Smooth muscle cell (in vitro differentiated cells): Measurements from ENCODE around the gene NIFK. TPM values are rescaled to one million over a fixed set of nuclear protein-coding genes. Genes with fewer than 3 reads are reported as not detected.

Experiments
- DNase-seq: peaks from one replicate; lab custom pipeline; 2025; ENCODE audit not compliant: unreplicated experiment; lab: John Stamatoyannopoulos, UW
- H2AFZ ChIP-seq: fragments of 200-600 bp; sonication (generic); 2 replicates; pipeline ENCODE4 v1.6.0; 2016; ENCODE audit warnings: antibody characterized with exemption, low read depth, mild to moderate bottlenecking
- H3F3A ChIP-seq: fragments of 200-600 bp; sonication (generic); 2 replicates; pipeline ENCODE4 v1.6.0; 2017; ENCODE audit warnings: antibody characterized with exemption, low read depth
- H3K27ac ChIP-seq: fragments of 200-600 bp; sonication (generic); 2 replicates; pipeline ENCODE4 v1.5.1; 2016; ENCODE audit warnings: low read depth, mild to moderate bottlenecking
- H3K27me3 ChIP-seq: fragments of 200-600 bp; sonication (generic); 2 replicates; pipeline ENCODE4 v1.6.1; 2016; ENCODE audit warnings: low read depth, mild to moderate bottlenecking
- H3K36me3 ChIP-seq: fragments of 200-600 bp; sonication (generic); 2 replicates; pipeline ENCODE4 v1.5.1; 2016; ENCODE audit warnings: low read depth
- H3K4me1 ChIP-seq: fragments of 200-600 bp; sonication (generic); 2 replicates; pipeline ENCODE4 v1.5.1; 2016; ENCODE audit warnings: low read depth
- H3K4me2 ChIP-seq: fragments of 200-600 bp; sonication (generic); 2 replicates; pipeline ENCODE4 v1.6.0; 2016; ENCODE audit warnings: mild to moderate bottlenecking
- H3K4me3 ChIP-seq: fragments of 200-600 bp; sonication (generic); 2 replicates; pipeline ENCODE4 v1.5.1; 2016; ENCODE audit warnings: mild to moderate bottlenecking
- H3K79me2 ChIP-seq: fragments of 200-600 bp; sonication (generic); 2 replicates; pipeline ENCODE4 v1.6.0; 2016; ENCODE audit warnings: low read depth, mild to moderate bottlenecking
- H3K9ac ChIP-seq: fragments of 200-600 bp; sonication (generic); 2 replicates; pipeline ENCODE4 v1.6.0; 2016; ENCODE audit warnings: low read depth
- H3K9me3 ChIP-seq: fragments of 200-600 bp; sonication (generic); replicated peaks from 2 replicates; pipeline ENCODE4 v1.5.1; 2016; ENCODE audit warnings: low read depth
- H4K20me1 ChIP-seq: fragments of 200-600 bp; sonication (generic); 2 replicates; pipeline ENCODE4 v1.6.0; 2016; ENCODE audit warnings: low read depth
- WGBS: methylation state at CpG from one replicate; pipeline ENCODE4 v1.1.7; 2016; ENCODE audit warnings: low lambda C conversion rate; 5-methylcytosine and 5-hydroxymethylcytosine counted together
- polyA plus RNA-seq: library from polyadenylated mRNA; unstranded; fragments of >200 nt; fragmentation: Nextera tagmentation; extraction: Ambion mirVana; gene quantifications from 2 replicates; pipeline ENCODE4 v1.2.1, GENCODE V29; 2016
- total RNA-seq: library from RNA; depleted of rRNA; stranded (reverse); fragments of >200 nt; gene quantifications from 2 replicates; pipeline ENCODE4 v1.2.3, GENCODE V29; 2014
- TF ChIP-seq, protein P1 (sequence below): fragments of 200-600 bp; sonication (generic); IDR thresholded peaks from 2 replicates; pipeline ENCODE4 v1.5.1; 2017; ENCODE audit warnings: borderline replicate concordance, mild to moderate bottlenecking, antibody characterized with exemption; ENCODE audit not compliant: insufficient read depth, poor library complexity, severe bottlenecking

Gene NIFK
- total and polyA plus RNA-seq, 2 experiments from 2014 or later = 43.6 to 92.5 TPM

DNA sequence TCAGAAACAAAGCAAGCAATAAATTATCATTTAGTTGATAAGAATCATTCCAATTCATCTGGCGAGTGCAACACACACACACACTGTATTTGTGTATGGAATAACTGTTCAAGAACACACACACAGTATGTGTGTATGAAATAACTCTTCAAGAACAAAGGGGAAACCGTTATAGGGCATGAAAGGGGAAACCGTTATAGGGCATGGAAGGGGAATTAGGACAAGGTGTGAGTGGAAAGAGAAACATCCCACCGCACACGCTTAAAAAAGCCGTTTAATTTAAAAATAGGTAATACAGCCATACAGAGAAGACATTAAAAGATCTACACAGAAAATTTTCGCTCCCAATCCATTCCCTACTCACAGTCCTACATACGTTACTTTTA lies 18.2 kb upstream of the NIFK start:
- WGBS = 6% methylated on average over 8 of the region's 8 CpGs
- H3K9ac ChIP-seq = peak overlapping the region; percentile 74
- H4K20me1 ChIP-seq = no peaks in the 10 kb centered on the region
- TF ChIP-seq, protein P1, sequence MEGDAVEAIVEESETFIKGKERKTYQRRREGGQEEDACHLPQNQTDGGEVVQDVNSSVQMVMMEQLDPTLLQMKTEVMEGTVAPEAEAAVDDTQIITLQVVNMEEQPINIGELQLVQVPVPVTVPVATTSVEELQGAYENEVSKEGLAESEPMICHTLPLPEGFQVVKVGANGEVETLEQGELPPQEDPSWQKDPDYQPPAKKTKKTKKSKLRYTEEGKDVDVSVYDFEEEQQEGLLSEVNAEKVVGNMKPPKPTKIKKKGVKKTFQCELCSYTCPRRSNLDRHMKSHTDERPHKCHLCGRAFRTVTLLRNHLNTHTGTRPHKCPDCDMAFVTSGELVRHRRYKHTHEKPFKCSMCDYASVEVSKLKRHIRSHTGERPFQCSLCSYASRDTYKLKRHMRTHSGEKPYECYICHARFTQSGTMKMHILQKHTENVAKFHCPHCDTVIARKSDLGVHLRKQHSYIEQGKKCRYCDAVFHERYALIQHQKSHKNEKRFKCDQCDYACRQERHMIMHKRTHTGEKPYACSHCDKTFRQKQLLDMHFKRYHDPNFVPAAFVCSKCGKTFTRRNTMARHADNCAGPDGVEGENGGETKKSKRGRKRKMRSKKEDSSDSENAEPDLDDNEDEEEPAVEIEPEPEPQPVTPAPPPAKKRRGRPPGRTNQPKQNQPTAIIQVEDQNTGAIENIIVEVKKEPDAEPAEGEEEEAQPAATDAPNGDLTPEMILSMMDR = no peak
- H3K27ac ChIP-seq = no peak overlapping the region
- no peaks in the 10 kb centered on the region for H3F3A ChIP-seq
- H3K4me1 ChIP-seq = peaks cover 16% of the 10 kb centered on the region
- H3K79me2 ChIP-seq = peaks cover 35% of the 10 kb centered on the region
- H3K27me3 ChIP-seq = no peaks in the 10 kb centered on the region
- DNase-seq = no peak
- peak overlapping the region; percentile 79 for H3K4me3 ChIP-seq
- H3K4me2 ChIP-seq = peak overlapping the region; percentile 97
- no peaks in the 10 kb centered on the region for H3K36me3 ChIP-seq
- H3K9me3 ChIP-seq = no peaks in the 10 kb centered on the region
- peak overlapping the region; percentile 98 for H2AFZ ChIP-seq

GRCh38 chr2:121748202-121748601 lies 11.5 kb upstream of the NIFK start:
- H4K20me1 ChIP-seq = no peaks in the 10 kb centered on the region
- no peak overlapping the region for H3K9ac ChIP-seq
- TF ChIP-seq, protein P1 = peak; percentile 29
- H3K36me3 ChIP-seq = no peaks in the 10 kb centered on the region
- no peaks in the 10 kb centered on the region for H3K79me2 ChIP-seq
- H2AFZ ChIP-seq = no peak overlapping the region
- H3F3A ChIP-seq = no peaks in the 10 kb centered on the region
- no peak for DNase-seq
- no peak overlapping the region for H3K27ac ChIP-seq
- no peak overlapping the region for H3K4me2 ChIP-seq
- no peak overlapping the region for H3K4me3 ChIP-seq
- H3K27me3 ChIP-seq = no peaks in the 10 kb centered on the region
- no peaks in the 10 kb centered on the region for H3K4me1 ChIP-seq
- H3K9me3 ChIP-seq = no peaks in the 10 kb centered on the region
- 56% methylated on average over 4 of the region's 4 CpGs for WGBS

DNA sequence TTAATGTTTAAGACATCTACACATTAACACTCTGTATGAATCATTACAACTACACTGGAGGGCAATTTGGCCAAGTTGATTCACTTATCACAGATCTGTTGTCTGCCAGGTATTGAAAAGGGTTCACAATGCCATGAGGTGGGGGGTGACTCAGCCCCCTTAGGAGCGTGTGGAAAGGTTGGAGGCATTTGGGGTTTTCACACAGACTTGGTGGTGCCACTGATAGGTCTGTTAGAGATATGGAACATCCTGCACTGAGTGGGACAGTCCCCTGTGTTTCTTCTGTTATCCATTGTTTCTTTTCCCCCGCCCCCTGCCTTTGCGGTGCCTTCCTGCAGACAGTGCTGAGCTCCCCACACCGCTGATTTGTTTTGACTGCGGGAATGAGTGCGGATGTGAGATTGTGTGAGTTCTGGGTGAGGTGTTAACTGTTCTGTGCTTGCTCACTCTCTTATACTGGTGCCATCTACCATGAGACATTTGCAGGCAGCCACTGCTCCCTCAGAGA lies 9.4 kb upstream of the NIFK start:
- Histone ChIP-seq H3K4me3 (no peak overlapping the region), H3K27me3 (no peaks in the 10 kb centered on the region), H4K20me1 (no peaks in the 10 kb centered on the region), H3K4me2 (no peak overlapping the region), H3K79me2 (no peaks in the 10 kb centered on the region), H3K4me1 (no peaks in the 10 kb centered on the region), H3K9ac (no peak overlapping the region), H3K9me3 (no peaks in the 10 kb centered on the region), H3F3A (no peaks in the 10 kb centered on the region), H2AFZ (no peak overlapping the region), H3K36me3 (no peaks in the 10 kb centered on the region), H3K27ac (no peak overlapping the region)
- no peak for DNase-seq
- WGBS = 64% methylated on average over 6 of the region's 6 CpGs
- TF ChIP-seq, protein P1 = no peak

GRCh38 chr2:121741450-121741849 lies 4.8 kb upstream of the NIFK start:
- Histone ChIP-seq H3K4me2 (no peak overlapping the region), H2AFZ (no peak overlapping the region), H3K4me1 (no peaks in the 10 kb centered on the region), H3F3A (no peaks in the 10 kb centered on the region), H3K27me3 (no peaks in the 10 kb centered on the region), H3K9me3 (no peaks in the 10 kb centered on the region), H3K79me2 (peaks cover 2% of the 10 kb centered on the region), H3K36me3 (no peaks in the 10 kb centered on the region), H3K27ac (no peak overlapping the region), H4K20me1 (no peaks in the 10 kb centered on the region), H3K9ac (no peak overlapping the region), H3K4me3 (no peak overlapping the region)
- no peak for DNase-seq
- 98% methylated on average over 3 of the region's 3 CpGs for WGBS
- TF ChIP-seq, protein P1 = no peak
